GM12891 (cell line): ENCODE data around the gene INMT.
"Not testable (repeated sequence)": the region's sequence is repeated elsewhere in the genome, so short reads cannot be mapped to it uniquely, and the experiment has no call there.

ENCODE experiments used
- DNase-seq: peaks from one replicate; pipeline ENCODE4 v3.0.0; 2011; ENCODE audit warnings: low spot score; ENCODE audit not compliant: insufficient read length
- FAIRE-seq: peaks from 2 replicates; lab custom pipeline; 2011; peaks lifted over from hg19 to GRCh38; lab: Jason Lieb, UNC
- PAX5 ChIP-seq: IDR thresholded peaks from 2 replicates; pipeline ENCODE4 v1.6.1; 2011; ENCODE audit warnings: low read length, moderate library complexity, mild to moderate bottlenecking; ENCODE audit not compliant: insufficient read depth, severe bottlenecking
- POLR2A ChIP-seq: IDR thresholded peaks from 2 replicates; pipeline ENCODE4 v1.6.1; 2011; ENCODE audit warnings: low read depth, low read length, control low read depth
- POLR2AphosphoS5 ChIP-seq: IDR thresholded peaks from 2 replicates; pipeline ENCODE4 v1.6.1; 2011; ENCODE audit warnings: low read depth, low read length, control low read depth
- POU2F2 ChIP-seq: IDR thresholded peaks from 2 replicates; pipeline ENCODE4 v1.6.1; 2011; ENCODE audit warnings: low read depth, mild to moderate bottlenecking, control low read depth, low read length, moderate library complexity
- SPI1 ChIP-seq: IDR thresholded peaks from 2 replicates; pipeline ENCODE4 v1.6.1; 2011; ENCODE audit warnings: low read depth, low read length, control low read depth
- TAF1 ChIP-seq: IDR thresholded peaks from 2 replicates; pipeline ENCODE4 v1.6.1; 2011; ENCODE audit warnings: low read depth, low read length, control low read depth

Gene INMT

GRCh38 chr7:30709549-30709948 lies 42.4 kb upstream of the INMT start:
- TF ChIP-seq POLR2A, result no peak
- TF ChIP-seq SPI1, result no peak
- no peak for TF ChIP-seq POU2F2
- no peak for TF ChIP-seq PAX5
- TF ChIP-seq TAF1, result no peak
- TF ChIP-seq POLR2AphosphoS5, result no peak
- FAIRE-seq (no peak), DNase-seq (no peak)

- FAIRE-seq (no peak), DNase-seq (no peak)
- no peak for TF ChIP-seq SPI1
- TF ChIP-seq POLR2AphosphoS5, result no peak
- TF ChIP-seq TAF1, result no peak
- no peak for TF ChIP-seq POLR2A
- no peak for TF ChIP-seq POU2F2
- no peak for TF ChIP-seq PAX5
These were observed 41.3 kb upstream of the INMT start for GRCh38 chr7:30710669-30711068.

GRCh38 chr7:30713392-30713791 lies 38.5 kb upstream of the INMT start:
- DNase-seq (no peak), FAIRE-seq (no peak)
- TF ChIP-seq SPI1 (no peak), PAX5 (no peak), POU2F2 (no peak), TAF1 (no peak), POLR2A (no peak), POLR2AphosphoS5 (no peak)

GRCh38 chr7:30714129-30714528 lies 37.8 kb upstream of the INMT start:
- TF ChIP-seq SPI1, result no peak
- no peak for TF ChIP-seq POLR2A
- no peak for TF ChIP-seq PAX5
- no peak for TF ChIP-seq TAF1
- TF ChIP-seq POU2F2, result no peak
- no peak for TF ChIP-seq POLR2AphosphoS5
- DNase-seq, result no peak
- no peak for FAIRE-seq

GRCh38 chr7:30717181-30717580 lies 34.8 kb upstream of the INMT start:
- FAIRE-seq (no peak), DNase-seq (no peak)
- TF ChIP-seq POLR2A (no peak), POLR2AphosphoS5 (no peak), PAX5 (no peak), TAF1 (no peak), SPI1 (no peak), POU2F2 (no peak)

- not testable (repeated sequence) for FAIRE-seq, DNase-seq
These were observed 32.5 kb upstream of the INMT start for GRCh38 chr7:30719434-30719833.

DNA sequence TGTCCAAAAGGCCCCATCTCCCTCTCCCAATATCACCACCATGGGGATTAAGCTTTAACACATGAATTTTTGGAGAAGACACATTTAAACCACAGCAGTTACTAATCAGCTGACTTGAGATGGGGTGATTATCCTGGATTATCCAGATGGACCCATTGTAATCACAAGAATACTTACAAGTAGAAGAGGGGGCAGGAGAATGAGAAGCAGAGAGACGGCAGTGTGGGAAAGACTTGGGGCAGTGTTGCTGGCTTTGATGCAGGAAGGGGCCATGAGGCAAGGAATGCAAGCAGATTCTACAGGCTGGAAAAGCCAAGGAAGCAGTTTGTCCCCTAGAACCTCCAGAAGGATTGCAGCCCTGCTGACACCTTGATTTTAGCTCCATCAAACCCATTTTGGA lies 30.7 kb upstream of the INMT start:
- FAIRE-seq (no peak), DNase-seq (no peak)
- TF ChIP-seq POLR2AphosphoS5, result no peak

DNA sequence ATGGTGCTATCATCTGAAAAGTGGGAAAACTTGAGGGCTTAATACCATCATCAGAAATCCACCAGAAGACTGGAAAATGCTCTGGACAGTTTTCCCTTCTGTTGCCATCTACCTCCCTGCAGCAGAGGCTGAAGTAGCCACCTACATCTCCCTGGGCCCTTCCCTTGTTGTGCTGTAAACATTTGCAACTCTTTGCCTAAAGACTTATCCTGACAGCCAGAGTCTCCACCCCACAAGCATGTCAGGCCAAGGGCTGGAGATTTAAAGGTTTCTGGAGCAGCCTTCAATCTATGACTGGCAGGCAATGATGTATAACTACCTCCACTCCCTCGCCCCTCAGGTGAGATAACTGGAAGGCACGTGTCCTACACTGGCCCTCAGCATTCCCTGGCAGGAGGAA lies 29.7 kb upstream of the INMT start:
- TF ChIP-seq TAF1, result no peak
- no peak for TF ChIP-seq PAX5
- TF ChIP-seq POLR2AphosphoS5, result no peak
- TF ChIP-seq POLR2A, result no peak
- FAIRE-seq (no peak), DNase-seq (no peak)

DNA sequence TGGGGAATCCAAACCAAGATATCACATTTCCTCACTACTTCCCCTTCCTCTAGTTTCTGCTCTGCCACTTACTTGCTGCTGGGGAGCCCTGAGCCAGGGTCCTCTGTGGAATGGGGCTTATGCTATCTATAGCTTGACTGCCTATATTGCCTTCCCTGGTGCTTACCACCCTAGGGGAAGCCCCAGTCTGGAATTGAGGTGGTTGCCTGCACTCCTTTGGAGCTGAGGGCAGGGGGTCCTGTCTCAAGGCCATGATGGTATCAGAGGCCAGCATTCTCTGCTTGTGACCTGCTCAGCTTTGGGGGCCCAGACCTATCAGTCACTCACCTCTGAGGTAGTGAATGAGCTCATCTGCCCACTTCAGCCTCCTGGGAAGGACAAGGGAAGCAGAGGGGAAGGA lies 29.3 kb upstream of the INMT start:
- FAIRE-seq (no peak), DNase-seq (no peak)
- TF ChIP-seq SPI1, result no peak
- TF ChIP-seq TAF1, result no peak

- DNase-seq, result no peak
- no peak for FAIRE-seq
These were observed 28.2 kb upstream of the INMT start for GRCh38 chr7:30723776-30724175.

GRCh38 chr7:30726296-30727006 lies 25.5 kb upstream of the INMT start:
- DNase-seq (no peak), FAIRE-seq (no peak)
- TF ChIP-seq POLR2AphosphoS5 (no peak), SPI1 (no peak), PAX5 (no peak), TAF1 (no peak), POU2F2 (no peak), POLR2A (no peak)

More at GRCh38 chr7:30723776-30724175, 28.2 kb upstream of the INMT start:
- TF ChIP-seq POLR2AphosphoS5 (no peak), PAX5 (no peak)
